Measurements from ENCODE around the gene CTPS2. TPM values are rescaled to one million over a fixed set of nuclear protein-coding genes. Genes with fewer than 3 reads are reported as not detected.

Gene CTPS2
- total RNA-seq, 1 experiment from 2014 or later, result 9.6 TPM

DNA sequence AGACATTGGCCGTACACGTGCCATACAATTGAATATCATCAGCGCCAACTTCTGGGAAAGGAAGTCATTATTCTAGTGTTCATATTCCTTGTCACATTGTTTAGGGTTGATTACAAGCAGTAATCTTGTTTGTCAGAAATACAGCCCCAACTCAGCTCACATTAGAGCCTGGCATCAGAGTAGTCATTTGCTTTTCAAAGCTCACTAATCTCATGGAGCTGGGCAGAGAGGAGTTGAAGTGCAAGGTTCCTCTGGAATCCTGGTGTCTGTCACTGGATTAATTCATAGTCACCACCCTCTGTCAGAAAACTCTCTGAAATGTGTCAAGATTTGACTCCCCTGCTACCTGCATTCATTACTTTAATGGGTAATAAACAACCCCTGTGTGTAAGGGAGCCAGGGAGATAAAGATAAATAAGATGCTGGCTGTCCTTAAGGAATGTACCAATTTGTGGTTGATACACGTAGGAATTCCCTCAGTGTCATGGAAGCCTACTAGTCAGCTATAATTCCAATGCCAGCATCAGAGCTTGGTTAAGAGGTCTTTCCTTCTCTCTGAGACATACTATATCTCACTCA lies 106.2 kb downstream of the CTPS2 start (continued):
- TF ChIP-seq, protein P1, sequence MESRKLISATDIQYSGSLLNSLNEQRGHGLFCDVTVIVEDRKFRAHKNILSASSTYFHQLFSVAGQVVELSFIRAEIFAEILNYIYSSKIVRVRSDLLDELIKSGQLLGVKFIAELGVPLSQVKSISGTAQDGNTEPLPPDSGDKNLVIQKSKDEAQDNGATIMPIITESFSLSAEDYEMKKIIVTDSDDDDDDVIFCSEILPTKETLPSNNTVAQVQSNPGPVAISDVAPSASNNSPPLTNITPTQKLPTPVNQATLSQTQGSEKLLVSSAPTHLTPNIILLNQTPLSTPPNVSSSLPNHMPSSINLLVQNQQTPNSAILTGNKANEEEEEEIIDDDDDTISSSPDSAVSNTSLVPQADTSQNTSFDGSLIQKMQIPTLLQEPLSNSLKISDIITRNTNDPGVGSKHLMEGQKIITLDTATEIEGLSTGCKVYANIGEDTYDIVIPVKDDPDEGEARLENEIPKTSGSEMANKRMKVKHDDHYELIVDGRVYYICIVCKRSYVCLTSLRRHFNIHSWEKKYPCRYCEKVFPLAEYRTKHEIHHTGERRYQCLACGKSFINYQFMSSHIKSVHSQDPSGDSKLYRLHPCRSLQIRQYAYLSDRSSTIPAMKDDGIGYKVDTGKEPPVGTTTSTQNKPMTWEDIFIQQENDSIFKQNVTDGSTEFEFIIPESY (IDR thresholded peaks at IDR 0.05; ENCODE audit: extremely low read depth, insufficient replicate concordance, low read length), result no peak
- TF ChIP-seq, protein P2, sequence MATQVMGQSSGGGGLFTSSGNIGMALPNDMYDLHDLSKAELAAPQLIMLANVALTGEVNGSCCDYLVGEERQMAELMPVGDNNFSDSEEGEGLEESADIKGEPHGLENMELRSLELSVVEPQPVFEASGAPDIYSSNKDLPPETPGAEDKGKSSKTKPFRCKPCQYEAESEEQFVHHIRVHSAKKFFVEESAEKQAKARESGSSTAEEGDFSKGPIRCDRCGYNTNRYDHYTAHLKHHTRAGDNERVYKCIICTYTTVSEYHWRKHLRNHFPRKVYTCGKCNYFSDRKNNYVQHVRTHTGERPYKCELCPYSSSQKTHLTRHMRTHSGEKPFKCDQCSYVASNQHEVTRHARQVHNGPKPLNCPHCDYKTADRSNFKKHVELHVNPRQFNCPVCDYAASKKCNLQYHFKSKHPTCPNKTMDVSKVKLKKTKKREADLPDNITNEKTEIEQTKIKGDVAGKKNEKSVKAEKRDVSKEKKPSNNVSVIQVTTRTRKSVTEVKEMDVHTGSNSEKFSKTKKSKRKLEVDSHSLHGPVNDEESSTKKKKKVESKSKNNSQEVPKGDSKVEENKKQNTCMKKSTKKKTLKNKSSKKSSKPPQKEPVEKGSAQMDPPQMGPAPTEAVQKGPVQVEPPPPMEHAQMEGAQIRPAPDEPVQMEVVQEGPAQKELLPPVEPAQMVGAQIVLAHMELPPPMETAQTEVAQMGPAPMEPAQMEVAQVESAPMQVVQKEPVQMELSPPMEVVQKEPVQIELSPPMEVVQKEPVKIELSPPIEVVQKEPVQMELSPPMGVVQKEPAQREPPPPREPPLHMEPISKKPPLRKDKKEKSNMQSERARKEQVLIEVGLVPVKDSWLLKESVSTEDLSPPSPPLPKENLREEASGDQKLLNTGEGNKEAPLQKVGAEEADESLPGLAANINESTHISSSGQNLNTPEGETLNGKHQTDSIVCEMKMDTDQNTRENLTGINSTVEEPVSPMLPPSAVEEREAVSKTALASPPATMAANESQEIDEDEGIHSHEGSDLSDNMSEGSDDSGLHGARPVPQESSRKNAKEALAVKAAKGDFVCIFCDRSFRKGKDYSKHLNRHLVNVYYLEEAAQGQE (IDR thresholded peaks at IDR 0.05; ENCODE audit: low read depth), result no peak
- TF ChIP-seq ZNF274 (IDR thresholded peaks at IDR 0.05; ENCODE audit: low read depth, low read length), result no peak
- TF ChIP-seq CEBPB (IDR thresholded peaks at IDR 0.05; ENCODE audit: low read depth), result no peak
- TF ChIP-seq CBX3 (IDR thresholded peaks at IDR 0.05; ENCODE audit: low read depth), result no peak
- TF ChIP-seq POLR2A (IDR thresholded peaks at IDR 0.05; ENCODE audit: borderline replicate concordance, extremely low read depth, insufficient read depth, insufficient read length), result no peak
- TF ChIP-seq TCF7L2 (IDR thresholded peaks at IDR 0.05; ENCODE audit: borderline replicate concordance, extremely low read depth, insufficient read depth, insufficient read length), result no peak

DNA sequence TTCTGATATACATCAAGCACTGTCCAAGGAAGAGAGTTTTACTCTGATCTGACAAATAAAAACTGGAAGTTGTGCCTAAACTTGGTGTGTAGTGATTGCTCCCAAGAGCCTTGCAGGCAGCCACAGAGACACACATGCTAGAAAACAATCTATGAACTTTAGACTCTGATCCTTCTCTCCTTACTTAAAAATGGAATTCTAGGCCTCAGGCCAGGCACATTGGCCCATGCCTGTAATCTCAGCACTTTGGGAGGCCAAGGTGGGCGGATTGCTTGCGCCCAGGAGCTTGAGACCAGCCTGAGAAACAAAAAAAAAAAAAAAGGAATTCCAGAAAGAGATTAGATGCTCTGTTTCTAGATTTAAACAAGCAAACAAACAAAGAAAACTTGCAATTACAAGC lies 108.1 kb downstream of the CTPS2 start:
- Histone ChIP-seq H3K9me2 (ENCODE audit: insufficient read depth) (no peaks in the 10 kb centered on the region), H3K4me1 (ENCODE audit: control insufficient read depth in 1 of 2, insufficient read depth in 2 of 2, low read length in 2 of 2) (no peaks in the 10 kb centered on the region), H3K79me2 (ENCODE audit: insufficient read depth, low read length) (no peaks in the 10 kb centered on the region), H3K27ac (ENCODE audit: low read depth, low read length) (no peak overlapping the region), H4K20me1 (ENCODE audit: insufficient read depth) (no peaks in the 10 kb centered on the region), H2AFZ (ENCODE audit: low read depth, low read length, poor library complexity, severe bottlenecking) (no peak overlapping the region), H3K9ac (ENCODE audit: low read length) (no peak overlapping the region), H3K9me3 (ENCODE audit: control insufficient read depth in 1 of 2, insufficient read depth in 1 of 2, low read depth in 1 of 2, low read length in 2 of 2) (no peaks in the 10 kb centered on the region), H3K36me3 (ENCODE audit: control insufficient read depth in 1 of 2, insufficient read depth in 2 of 2, low read length in 2 of 2) (no peaks in the 10 kb centered on the region), H3K4me2 (ENCODE audit: low read length) (no peak overlapping the region), H3K4me3 (replicated peaks in 1 of 2; ENCODE audit: low read depth in 1 of 2, low read length in 2 of 2) (no peak overlapping the region), H3K27me3 (ENCODE audit: insufficient read depth, low read length) (no peaks in the 10 kb centered on the region)
- intact Hi-C loops (cut with micrococcal nuclease), result no loop called here
- ChIA-PET RAD21 (ENCODE audit: low non-redundant PET in 1 of 2, low total read pairs in 2 of 2, uncharacterized antibody in 2 of 2, unreplicated experiment in 2 of 2) (no interaction called here), POLR2A (no interaction called here), CTCF (no interaction called here)
- DNase-seq (ENCODE audit: low read depth, low spot score), result no peak
- BruUV-seq (replicated peaks), result no TSS peak
- no peak for ATAC-seq
- TF ChIP-seq EZH2phosphoT487 (IDR thresholded peaks at IDR 0.05; ENCODE audit: borderline replicate concordance) (no peak), EZH2 (IDR thresholded peaks at IDR 0.05) (no peak), SP1 (IDR thresholded peaks at IDR 0.05; ENCODE audit: low read depth) (no peak), SIN3A (IDR thresholded peaks at IDR 0.05; ENCODE audit: low read depth) (no peak), JUND (IDR thresholded peaks at IDR 0.05) (no peak), ZFX (IDR thresholded peaks at IDR 0.05) (no peak), FOSL1 (IDR thresholded peaks at IDR 0.05; ENCODE audit: low read depth) (no peak)
- TF ChIP-seq, protein P2 (IDR thresholded peaks at IDR 0.05; ENCODE audit: low read depth), result no peak
- TF ChIP-seq, protein P1 (IDR thresholded peaks at IDR 0.05; ENCODE audit: extremely low read depth, insufficient replicate concordance, low read length), result no peak

All from HCT116 (cell line).